IMR-90 (cell line): ENCODE measurements around the gene LCNL1. TPM values are rescaled to one million over a fixed set of nuclear protein-coding genes. Genes with fewer than 3 reads are reported as not detected.

ENCODE experiments used
- ATAC-seq: fragments of 200-7000 bp; cut with Tn5 transposase; 2 replicates; pipeline ENCODE4 v1.9.1; 2020; ENCODE audit warnings: low read depth, mild to moderate bottlenecking, moderate library complexity
- BruUV-seq: library from RNA; stranded (reverse); fragments of 400-500 nt; replicated peaks from 2 replicates; lab custom pipeline; 2021; lab: Mats Ljungman, UMichigan
- CTCF ChIA-PET: fragments of 300-600 bp; formaldehyde crosslinking; extraction: SDS; loops from one replicate; lab custom pipeline; 2021; ENCODE audit warnings: antibody characterized with exemption; lab: Yijun Ruan, JAX
- POLR2A ChIA-PET: fragments of 300-600 bp; sonication (Branson Sonifier 250); formaldehyde crosslinking; loops from one replicate; lab custom pipeline; 2022; ENCODE audit warnings: antibody characterized with exemption; ENCODE audit not compliant: unreplicated experiment; lab: Charles Lee
- DNase-seq: peaks from one replicate; pipeline ENCODE4 v3.0.0; 2013
- H2AFZ ChIP-seq: replicated peaks from 2 replicates; pipeline ENCODE3; 2013; ENCODE audit warnings: low read length, mild to moderate bottlenecking; ENCODE audit not compliant: poor library complexity
- H2AK5ac ChIP-seq: 2 replicates; pipeline ENCODE4 v1.6.1; 2013; ENCODE audit warnings: low read depth, low read length, inconsistent platforms
- H2AK9ac ChIP-seq: replicated peaks from 2 replicates; pipeline ENCODE3; 2013; ENCODE audit warnings: mild to moderate bottlenecking, low read depth, low read length, moderate library complexity; ENCODE audit not compliant: poor library complexity
- H2BK120ac ChIP-seq: 2 replicates; pipeline ENCODE4 v1.6.1; 2013; ENCODE audit warnings: low read depth, low read length, inconsistent platforms
- H2BK15ac ChIP-seq: 3 replicates; pipeline ENCODE4 v1.6.1; 2013; ENCODE audit warnings: low read depth, low read length, inconsistent platforms
- H2BK20ac ChIP-seq: 2 replicates; pipeline ENCODE4 v1.6.1; 2013; ENCODE audit warnings: low read depth, mild to moderate bottlenecking, inconsistent platforms, low read length, moderate library complexity
- H2BK5ac ChIP-seq: 2 replicates; pipeline ENCODE4 v1.6.1; 2013; ENCODE audit warnings: mild to moderate bottlenecking, low read depth, low read length, inconsistent platforms; ENCODE audit not compliant: poor library complexity, severe bottlenecking
- H3K14ac ChIP-seq: replicated peaks from 2 replicates; pipeline ENCODE4 v1.6.1; 2013; ENCODE audit warnings: low read depth, low read length, inconsistent platforms
- H3K18ac ChIP-seq: 2 replicates; pipeline ENCODE4 v1.6.1; 2013; ENCODE audit warnings: low read depth, low read length, control low read depth
- H3K23ac ChIP-seq: 2 replicates; pipeline ENCODE4 v1.6.1; 2013; ENCODE audit warnings: low read depth, low read length, inconsistent platforms
- H3K27ac ChIP-seq: 2 replicates; pipeline ENCODE4 v1.5.1; 2013; ENCODE audit warnings: mild to moderate bottlenecking, control low read depth, low read length; ENCODE audit not compliant: insufficient read depth
- H3K27me3 ChIP-seq: 2 replicates; pipeline ENCODE4 v1.6.1; 2013; ENCODE audit warnings: low read length; ENCODE audit not compliant: control insufficient read depth, insufficient read depth
- H3K36me3 ChIP-seq: 2 replicates; pipeline ENCODE4 v1.6.1; 2013; ENCODE audit warnings: low read length, mixed read lengths; ENCODE audit not compliant: control insufficient read depth, insufficient read depth
- H3K4ac ChIP-seq: 2 replicates; pipeline ENCODE4 v1.6.1; 2013; ENCODE audit warnings: low read depth, low read length, inconsistent platforms
- H3K4me1 ChIP-seq: 2 replicates; pipeline ENCODE4 v1.6.1; 2013; ENCODE audit warnings: low read length, mixed read lengths; ENCODE audit not compliant: control insufficient read depth, insufficient read depth
- H3K4me2 ChIP-seq: 2 replicates; pipeline ENCODE4 v1.6.1; 2013; ENCODE audit warnings: low read depth, mild to moderate bottlenecking, control low read depth, low read length, moderate library complexity
- H3K4me3 ChIP-seq: 2 replicates; pipeline ENCODE4 v1.5.1; 2013; ENCODE audit warnings: low read depth, mild to moderate bottlenecking, control low read depth, low read length, moderate library complexity; ENCODE audit not compliant: insufficient read depth
- H3K56ac ChIP-seq: 2 replicates; pipeline ENCODE4 v1.6.1; 2013; ENCODE audit warnings: low read length, inconsistent platforms; ENCODE audit not compliant: insufficient read depth; ENCODE audit errors: extremely low read depth
- H3K79me1 ChIP-seq, 2 experiments: 2 replicates each; pipeline ENCODE4 v1.6.1; 2013; ENCODE audit warnings: low read length in 2 of 2, inconsistent platforms in 1 of 2, low read depth in 1 of 2
- H3K9ac ChIP-seq: 2 replicates; pipeline ENCODE4 v1.6.1; 2013; ENCODE audit warnings: low read depth, low read length, control low read depth
- H3K9me1 ChIP-seq: 2 replicates; pipeline ENCODE4 v1.6.1; 2013; ENCODE audit warnings: low read length, inconsistent platforms; ENCODE audit not compliant: insufficient read depth
- H3K9me3 ChIP-seq: 2 replicates; pipeline ENCODE4 v1.6.1; 2013; ENCODE audit warnings: low read length; ENCODE audit not compliant: control insufficient read depth, insufficient read depth
- H4K20me1 ChIP-seq: 2 replicates; pipeline ENCODE4 v1.6.1; 2013; ENCODE audit warnings: low read length, inconsistent platforms; ENCODE audit not compliant: insufficient read depth
- H4K5ac ChIP-seq: 2 replicates; pipeline ENCODE4 v1.6.1; 2013; ENCODE audit warnings: mild to moderate bottlenecking, low read depth, low read length, control low read depth
- H4K8ac ChIP-seq, 2 experiments: 2 replicates each; pipeline ENCODE4 v1.6.1; 2013; ENCODE audit warnings: low read depth in 2 of 2, low read length in 2 of 2, control low read depth in 1 of 2, inconsistent platforms in 1 of 2
- H4K91ac ChIP-seq: 2 replicates; pipeline ENCODE4 v1.6.1; 2013; ENCODE audit warnings: low read depth, low read length, inconsistent platforms; ENCODE audit not compliant: insufficient read depth
- FOS ChIP-seq: fragments of 150-350 bp; IDR thresholded peaks from 2 replicates; pipeline ENCODE4 v1.6.1; 2016; ENCODE audit warnings: low read depth, low read length
- RAD21 ChIP-seq: IDR thresholded peaks from 2 replicates; pipeline ENCODE4 v1.6.1; 2012; ENCODE audit warnings: low read length, improper control_type of control experiment
- RFX5 ChIP-seq: IDR thresholded peaks from 2 replicates; pipeline ENCODE4 v1.8.0; 2012; ENCODE audit warnings: low read depth, mild to moderate bottlenecking, low read length, moderate library complexity
- SMC3 ChIP-seq: fragments of 150-350 bp; IDR thresholded peaks from 2 replicates; pipeline ENCODE4 v1.6.1; 2016; ENCODE audit warnings: low read depth, mild to moderate bottlenecking, antibody characterized with exemption, low read length, moderate library complexity
- WGBS, 2 experiments: methylation state at CpG; one replicate each; pipeline versions ENCODE4 v1.1.5 to v1.1.7; 2013; ENCODE audit warnings: missing lambda C conversion rate in 2 of 2; ENCODE audit not compliant: insufficient read length in 1 of 2; ENCODE audit errors: extremely low coverage in 2 of 2; 5-methylcytosine and 5-hydroxymethylcytosine counted together
- dilution Hi-C: fragments of 300-500 bp; cut with HindIII; formaldehyde crosslinking; loops from one replicate; pipeline ENCODE4 v1.14.3; 2018; ENCODE audit warnings: low sequenced_read_pairs; ENCODE audit not compliant: unreplicated experiment
- in situ Hi-C: fragments of 300-500 bp; cut with MboI; formaldehyde crosslinking; loops from 3 replicates; pipeline ENCODE4 v1.14.3; 2019; ENCODE audit warnings: low sequenced_read_pairs, inconsistent platforms, mixed read lengths
- intact Hi-C: fragments of 100-400 bp; cut with micrococcal nuclease; formaldehyde crosslinking; loops from 2 replicates; pipeline ENCODE4 v1.10.0; 2022
- polyA plus RNA-seq, 3 experiments: library from polyadenylated mRNA; depleted of rRNA; stranded (reverse); fragments of >200 nt; gene quantifications; 2 replicates each; pipeline ENCODE4 v1.2.3, GENCODE V29; 2012; ENCODE audit warnings: low replicate concordance in 1 of 3
- total RNA-seq: library from RNA; depleted of rRNA; stranded (reverse); fragments of >200 nt; gene quantifications from 2 replicates; pipeline ENCODE4 v1.2.3, GENCODE V29; 2012
- TF ChIP-seq, protein P1 (sequence below): conservative IDR thresholded peaks from 2 replicates; pipeline ENCODE4 v1.5.1; 2012; ENCODE audit warnings: mild to moderate bottlenecking, low read depth, low read length, improper control_type of control experiment

Gene LCNL1
- total and polyA plus RNA-seq, 2 of the 4 experiments (the other 2 are of a cell fraction) = 0.15 TPM; not detected in 1

DNA sequence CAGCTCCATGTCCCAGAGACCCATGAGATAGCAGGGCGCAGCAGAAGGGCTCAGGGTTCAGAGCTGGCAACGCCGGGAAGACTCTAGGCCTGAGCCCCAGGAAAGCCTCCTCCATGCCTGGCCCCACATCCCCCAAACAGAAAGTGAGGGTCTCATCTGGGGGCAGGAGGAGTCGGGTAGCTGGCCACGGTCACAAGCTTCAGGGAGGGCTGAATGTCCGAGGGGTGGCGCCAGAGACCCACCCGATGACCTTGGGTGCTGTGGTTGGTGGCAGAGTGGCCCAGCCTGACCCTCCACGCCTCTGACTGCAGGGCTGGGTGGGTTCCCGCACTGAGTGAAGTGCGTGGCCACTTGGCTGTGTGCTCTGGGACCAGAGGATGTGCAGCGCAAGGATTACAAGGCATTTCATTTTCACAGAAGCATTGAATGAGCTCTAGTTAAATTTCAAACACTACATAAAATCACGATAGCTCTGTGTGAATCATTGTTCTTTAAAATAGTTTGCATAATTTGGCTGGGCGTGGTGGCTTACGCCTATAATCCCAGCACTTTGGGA, 34.8 kb upstream of the LCNL1 start:
- H3K36me3 ChIP-seq = no peaks in the 10 kb centered on the region; the same call in 1 of the 2 replicates
- 75% methylated on average over 2 of the region's 15 CpGs; no CpG with 5 or more reads in 1 of the 2 experiments for WGBS, 2 experiments
- H3K9ac ChIP-seq = no peak overlapping the region
- no peak overlapping the region for H4K91ac ChIP-seq
- BruUV-seq = no TSS peak
- H3K9me1 ChIP-seq = peaks cover 4% of the 10 kb centered on the region
- intact Hi-C loops (loop anchor here (1.0 kb wide), 1 partner anchor 87 kb away; no protein-coding TSS in a partner anchor), in situ Hi-C loops (no loop called here), dilution Hi-C loops (no loop called here)
- H2BK15ac ChIP-seq = no peak overlapping the region
- H3K56ac ChIP-seq = no peak overlapping the region
- H3K27me3 ChIP-seq = no peaks in the 10 kb centered on the region; the same call in 1 of the 2 replicates
- H3K4ac ChIP-seq = no peak overlapping the region
- H4K8ac ChIP-seq = no peak overlapping the region
- no peaks in the 10 kb centered on the region for H3K9me3 ChIP-seq
- H3K4me2 ChIP-seq = no peak overlapping the region
- peaks cover 0 to 15% of the 10 kb centered on the region in 2 experiments; a peak in 3 of 4 replicates for H3K79me1 ChIP-seq
- H3K14ac ChIP-seq = no peak overlapping the region
- ATAC-seq (no peak), DNase-seq (peak; percentile 4)
- no peak overlapping the region for H2BK5ac ChIP-seq
- H2BK120ac ChIP-seq = no peak overlapping the region
- H3K4me1 ChIP-seq = peaks cover 4% of the 10 kb centered on the region
- H3K23ac ChIP-seq = no peak overlapping the region
- CTCF ChIA-PET = interaction anchor here (0.6 to 2.0 kb wide), 10 partner anchors 10 to 99 kb away, joined by 3 to 27 read pairs (median 4); no protein-coding TSS in a partner anchor
- peak overlapping the region; percentile 78 for H2AK9ac ChIP-seq
- peaks cover 10% of the 10 kb centered on the region for H4K20me1 ChIP-seq
- H2AFZ ChIP-seq = peak overlapping the region; percentile 76
- H3K18ac ChIP-seq = no peak overlapping the region
- no peak overlapping the region for H2BK20ac ChIP-seq
- H3K4me3 ChIP-seq = no peak overlapping the region
- TF ChIP-seq FOS (no peak), RAD21 (peak; percentile 53), SMC3 (peak; percentile 41), RFX5 (no peak)
- TF ChIP-seq, protein P1, sequence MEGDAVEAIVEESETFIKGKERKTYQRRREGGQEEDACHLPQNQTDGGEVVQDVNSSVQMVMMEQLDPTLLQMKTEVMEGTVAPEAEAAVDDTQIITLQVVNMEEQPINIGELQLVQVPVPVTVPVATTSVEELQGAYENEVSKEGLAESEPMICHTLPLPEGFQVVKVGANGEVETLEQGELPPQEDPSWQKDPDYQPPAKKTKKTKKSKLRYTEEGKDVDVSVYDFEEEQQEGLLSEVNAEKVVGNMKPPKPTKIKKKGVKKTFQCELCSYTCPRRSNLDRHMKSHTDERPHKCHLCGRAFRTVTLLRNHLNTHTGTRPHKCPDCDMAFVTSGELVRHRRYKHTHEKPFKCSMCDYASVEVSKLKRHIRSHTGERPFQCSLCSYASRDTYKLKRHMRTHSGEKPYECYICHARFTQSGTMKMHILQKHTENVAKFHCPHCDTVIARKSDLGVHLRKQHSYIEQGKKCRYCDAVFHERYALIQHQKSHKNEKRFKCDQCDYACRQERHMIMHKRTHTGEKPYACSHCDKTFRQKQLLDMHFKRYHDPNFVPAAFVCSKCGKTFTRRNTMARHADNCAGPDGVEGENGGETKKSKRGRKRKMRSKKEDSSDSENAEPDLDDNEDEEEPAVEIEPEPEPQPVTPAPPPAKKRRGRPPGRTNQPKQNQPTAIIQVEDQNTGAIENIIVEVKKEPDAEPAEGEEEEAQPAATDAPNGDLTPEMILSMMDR = peak; percentile 48
- POLR2A ChIA-PET = interaction anchor here (0.6 kb wide), 1 partner anchor 103 kb away, joined by 3 read pairs; no protein-coding TSS in a partner anchor
- no peak overlapping the region for H3K27ac ChIP-seq
- no peak overlapping the region for H4K5ac ChIP-seq
- peak overlapping the region; percentile 35; the same call in 1 of the 2 replicates for H2AK5ac ChIP-seq
